Vagina (tissue), 2 donors: ENCODE results near the gene WDR81.

Experiments used
- CTCF ChIP-seq, 3 experiments: fragments of 450-650 bp in 2 of 3; fragments of 200-600 bp in 1 of 3; sonication (generic) in 1 of 3; IDR thresholded peaks; one replicate each; pipeline ENCODE4 v1.5.1; 2017 to 2019; ENCODE audit warnings: antibody characterized with exemption in 3 of 3, mild to moderate bottlenecking in 2 of 3, moderate library complexity in 2 of 3
- POLR2A ChIP-seq, 2 donors: fragments of 450-650 bp; IDR thresholded peaks; one replicate each; pipeline ENCODE4 v1.6.1; 2017; ENCODE audit warnings: antibody characterized with exemption in 2 of 2, mild to moderate bottlenecking in 2 of 2, moderate library complexity in 2 of 2
- POLR2AphosphoS5 ChIP-seq, 2 donors: sonication (generic); formaldehyde crosslinking; IDR thresholded peaks; one replicate each; pipeline ENCODE4 v1.9.0; 2017; ENCODE audit warnings: antibody characterized with exemption in 2 of 2, mild to moderate bottlenecking in 2 of 2, low read depth in 1 of 2; ENCODE audit not compliant: insufficient read depth in 1 of 2

GRCh38 chr17:1776328-1776727 lies 51.8 kb downstream of the WDR81 start:
- TF ChIP-seq CTCF (IDR thresholded peaks at IDR 0.05) (no peak), POLR2AphosphoS5 (IDR thresholded peaks at IDR 0.05; ENCODE audit: insufficient read depth in 1 of 2, low read depth in 1 of 2) (no peak), POLR2A (IDR thresholded peaks at IDR 0.05) (no peak)
